ENCODE data around the gene BEGAIN.

BEGAIN gene

GRCh38 chr14:100599981-100600380, 12.8 kb upstream of the BEGAIN start:
- no peak for DNase-seq

- DNase-seq = no peak
These were observed 7.4 kb upstream of the BEGAIN start for GRCh38 chr14:100594625-100594951.

DNA sequence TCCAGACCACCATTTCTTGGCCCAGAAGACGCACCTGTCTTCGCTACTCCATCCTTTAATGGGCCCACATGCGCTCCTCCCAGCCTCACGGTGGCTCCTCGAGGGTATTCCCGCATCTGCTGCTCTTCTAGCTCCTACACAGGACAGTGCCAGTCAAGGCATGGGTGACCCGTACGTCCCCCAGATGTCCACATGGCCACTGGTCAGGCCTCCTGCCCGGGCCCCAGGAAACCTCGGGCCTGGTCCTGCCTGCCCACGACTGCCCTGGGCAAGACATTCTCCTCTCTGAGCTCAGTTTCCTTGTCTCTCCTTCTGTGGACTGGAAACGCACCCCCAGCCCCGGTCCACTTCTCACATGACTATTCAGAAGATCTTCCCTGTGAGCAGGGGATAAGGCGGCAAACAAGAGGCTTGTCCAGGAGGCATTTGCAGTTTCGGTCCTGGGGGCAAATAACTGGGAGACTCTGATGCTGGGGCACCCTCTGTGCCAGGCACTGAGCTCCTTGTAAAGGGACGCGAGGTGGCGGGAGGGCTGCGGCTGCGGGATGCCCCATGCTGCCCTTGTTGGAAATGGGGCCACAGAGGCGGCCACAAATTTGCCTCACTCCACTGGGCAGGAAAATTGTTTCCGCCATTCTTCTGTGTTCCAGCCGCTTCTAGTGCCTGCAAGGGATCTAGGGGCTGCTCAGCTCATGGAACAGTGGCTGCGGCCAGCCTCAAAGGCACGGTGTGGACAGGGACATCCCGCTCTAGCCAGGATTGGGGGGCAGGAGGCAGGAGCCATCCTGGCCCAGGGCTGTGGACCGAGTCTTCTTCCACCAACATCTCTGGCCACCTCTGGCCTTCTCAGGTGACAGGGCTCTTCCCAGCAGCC, 6.8 kb upstream of the BEGAIN start:
- no peak for DNase-seq

GRCh38 chr14:100592972-100593371, 5.8 kb upstream of the BEGAIN start:
- no peak for DNase-seq

GRCh38 chr14:100592461-100592891, 5.3 kb upstream of the BEGAIN start:
- no peak for DNase-seq

- DNase-seq = no peak
These were observed 4.5 kb upstream of the BEGAIN start for GRCh38 chr14:100591453-100592371.

DNA sequence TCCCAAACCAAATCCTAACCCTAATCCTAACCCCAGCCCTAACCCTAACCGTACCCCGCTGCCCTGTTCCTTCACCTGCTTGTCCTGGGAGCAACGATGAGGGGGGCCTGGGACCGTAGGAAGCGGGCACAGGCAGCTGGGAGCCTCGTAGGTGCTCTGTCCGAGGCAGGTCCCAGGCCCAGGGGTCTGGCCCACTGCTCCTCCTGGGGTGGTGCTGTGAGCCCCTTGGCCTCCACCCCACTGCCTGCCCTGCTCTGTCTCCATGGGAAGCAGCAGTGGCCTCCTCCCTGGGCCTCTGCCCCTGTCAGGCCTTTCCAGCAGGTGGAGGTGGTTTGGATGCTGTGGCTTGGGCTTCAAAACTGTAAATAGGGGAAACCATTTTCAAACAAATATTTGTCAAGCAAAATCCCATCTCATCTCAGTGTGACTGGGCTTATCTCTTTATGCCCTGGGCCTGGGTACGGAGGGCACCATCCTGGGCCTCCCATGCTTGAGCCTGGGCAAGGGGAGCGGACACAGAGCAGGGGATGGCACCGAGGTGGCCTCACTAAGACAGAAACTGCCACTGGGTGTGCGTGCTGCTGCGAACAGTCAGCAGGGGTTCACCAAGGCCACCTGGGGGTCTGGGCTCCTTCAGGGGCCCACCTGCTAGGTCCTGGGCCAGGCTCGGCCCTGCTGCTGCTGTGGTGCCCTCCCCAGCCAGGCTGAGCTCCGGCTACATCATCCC, 3.7 kb upstream of the BEGAIN start:
- no peak for DNase-seq

- DNase-seq = no peak
These were observed 2.7 kb upstream of the BEGAIN start for GRCh38 chr14:100589760-100590469.

- no peak for DNase-seq
These were observed 2.0 kb upstream of the BEGAIN start for GRCh38 chr14:100589071-100589759.

DNA sequence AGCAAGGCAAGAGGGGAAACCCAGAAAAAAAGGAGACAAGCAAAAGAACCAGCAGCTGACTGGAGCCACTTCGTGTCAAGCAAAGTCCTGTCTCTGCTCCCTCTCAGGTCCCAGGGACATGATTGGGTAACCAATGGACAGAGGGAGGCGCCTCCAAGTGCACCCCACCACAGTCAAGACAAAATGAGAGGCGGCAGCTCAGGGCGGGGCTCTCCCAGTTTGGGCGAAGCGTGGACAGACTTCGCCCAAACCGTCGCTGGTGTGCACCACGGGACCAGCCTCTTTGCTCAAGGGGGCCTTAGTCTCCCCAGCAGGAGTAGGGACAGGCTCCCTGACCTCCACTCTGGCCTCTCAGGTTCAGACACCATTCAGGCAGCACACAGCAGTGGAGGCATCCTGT, 1.5 kb upstream of the BEGAIN start:
- no peak for DNase-seq

DNA sequence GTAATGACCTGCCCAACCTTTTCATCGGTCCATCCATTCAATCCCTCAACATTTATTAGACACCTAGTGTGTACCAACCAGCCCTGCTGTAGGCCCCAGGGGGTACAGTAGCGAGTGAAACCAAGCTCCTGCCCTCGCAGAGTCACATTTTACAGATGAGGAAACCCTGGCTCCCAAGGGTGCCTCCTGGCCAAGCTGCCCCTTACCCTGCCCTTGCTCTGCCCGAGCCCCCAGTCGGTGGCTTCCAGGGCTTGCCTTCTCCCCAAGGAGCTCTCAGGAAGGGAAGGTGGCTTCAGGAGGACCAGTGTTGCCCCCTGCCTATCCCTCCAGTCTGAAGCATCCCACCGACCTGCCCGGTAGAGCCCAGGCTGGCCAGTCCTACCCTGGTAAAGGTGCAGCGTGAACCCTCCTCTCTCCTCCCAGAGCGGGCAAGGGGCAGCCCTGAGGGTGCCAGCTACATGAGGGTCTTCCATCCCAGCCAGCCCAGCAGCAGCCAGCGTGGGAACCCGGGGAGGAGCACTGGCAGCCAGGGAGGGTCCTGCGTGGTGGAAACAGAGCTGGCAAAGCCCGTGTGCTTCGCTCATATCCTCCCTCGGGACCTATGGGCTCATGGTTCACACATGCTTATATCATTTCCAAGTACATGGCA, 670 bp upstream of the BEGAIN start:
- DNase-seq = no peak

DNA sequence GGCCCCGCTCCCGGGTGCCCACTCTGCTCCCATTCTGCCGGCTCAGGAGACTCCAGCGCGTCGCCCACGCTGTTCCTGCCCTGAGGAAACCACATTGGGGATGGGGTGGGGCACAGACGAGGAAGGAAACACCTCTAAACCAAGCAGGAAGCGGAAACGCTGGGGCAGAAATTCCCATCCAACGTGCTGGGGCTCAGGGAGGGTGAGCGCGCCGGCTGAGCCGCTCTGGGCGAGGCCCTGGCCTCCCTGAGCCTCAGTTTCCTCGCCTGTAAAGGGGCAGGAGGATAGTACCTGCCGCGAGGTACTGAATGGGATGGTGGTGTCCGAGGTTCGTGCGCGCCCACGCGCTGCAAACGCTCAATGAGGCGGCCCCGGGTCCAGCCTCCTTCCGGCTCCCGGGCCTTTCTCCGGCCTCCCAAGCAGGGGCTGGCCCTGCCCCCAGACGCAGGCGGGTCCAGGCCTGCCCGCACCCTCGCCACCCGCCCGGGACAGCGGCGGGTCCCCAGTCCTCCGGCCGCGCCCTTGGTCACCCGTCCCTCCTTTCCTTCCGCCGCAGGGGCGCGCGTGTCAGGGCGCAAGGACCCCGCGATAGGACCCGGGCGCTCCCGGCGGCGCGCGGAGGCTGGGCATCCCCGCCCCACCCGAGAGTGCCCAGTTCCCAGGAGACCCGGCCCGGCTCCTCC, 673 bp downstream of the BEGAIN start:
- DNase-seq = no peak

- no peak for DNase-seq
These were observed 1.1 kb downstream of the BEGAIN start for GRCh38 chr14:100586153-100586402.

- no peak for DNase-seq
These were observed 1.6 kb downstream of the BEGAIN start for GRCh38 chr14:100585448-100586152.

GRCh38 chr14:100584056-100585031, 2.9 kb downstream of the BEGAIN start:
- DNase-seq = no peak

DNA sequence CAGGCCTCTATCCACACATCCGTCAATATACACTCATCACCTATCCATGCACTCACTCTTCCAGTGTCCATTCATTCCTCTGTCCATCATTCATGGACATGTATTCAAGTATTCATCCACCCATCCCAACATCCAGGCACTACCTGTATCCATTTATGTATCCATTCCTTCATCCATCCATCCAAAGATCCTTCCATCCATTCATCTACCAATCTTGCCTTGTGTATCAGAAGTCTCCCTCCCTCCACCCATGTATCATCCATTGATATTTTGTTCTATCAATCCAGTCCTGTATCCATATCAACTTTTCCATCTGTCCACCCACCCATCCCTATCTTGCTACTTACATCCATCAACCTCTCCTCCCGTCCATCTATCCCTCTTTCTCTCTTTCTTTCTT, 4.0 kb downstream of the BEGAIN start:
- DNase-seq = no peak

DNA sequence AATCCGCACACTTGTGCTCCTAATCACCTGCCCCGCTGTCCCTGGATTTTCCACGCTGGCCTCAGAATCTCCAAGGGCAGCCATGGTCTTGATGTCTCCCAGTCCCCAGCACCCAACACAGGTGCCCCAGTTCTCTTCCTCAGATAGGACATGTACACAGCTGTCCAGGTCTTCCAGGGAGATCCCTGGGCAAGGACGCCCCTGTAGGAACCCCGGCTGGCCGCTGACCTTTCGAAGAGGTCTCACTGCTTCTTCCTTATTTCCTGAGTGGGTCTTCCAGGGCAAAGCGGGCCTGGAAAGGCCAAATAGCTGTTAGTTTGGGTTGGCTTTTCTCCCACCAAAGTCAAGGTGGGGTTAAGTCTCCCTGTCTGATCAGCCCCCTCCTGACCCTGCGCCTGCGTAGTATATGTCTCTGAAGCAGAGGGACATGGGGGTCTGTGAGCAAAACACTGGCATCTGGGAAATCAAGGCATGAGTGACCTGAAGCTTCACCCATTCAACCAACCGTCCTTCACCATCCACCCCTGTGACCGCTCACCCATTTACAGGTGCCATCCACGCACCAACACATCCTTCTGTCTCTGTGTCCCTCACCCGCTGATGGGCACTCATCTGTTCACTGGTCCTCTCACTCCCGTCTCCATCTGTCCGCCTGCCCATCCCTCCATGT, 4.6 kb downstream of the BEGAIN start:
- no peak for DNase-seq

Data from NK-92 treated with Interleukin-12 subunit alpha and Interleukin-12 subunit beta, amount 100 ng/mL, for 24 hours (cell line).